ENCODE measurements around the gene GPR158.

Gene GPR158

GRCh38 chr10:25616903-25617592, 442.2 kb downstream of the GPR158 start:
- no peak for DNase-seq (ENCODE audit: low read depth, low spot score)
- no peak overlapping the region for H3K4me3 ChIP-seq (ENCODE audit: low read depth, low read length)
- TF ChIP-seq CTCF (IDR thresholded peaks at IDR 0.05; ENCODE audit: low read depth, low read length), result no peak
- in situ Hi-C loops (cut with HindIII; ENCODE audit: low sequenced_read_pairs), result no loop called here

- no peak for TF ChIP-seq CTCF (IDR thresholded peaks at IDR 0.05; ENCODE audit: low read depth, low read length)
- DNase-seq (ENCODE audit: low read depth, low spot score), result no peak
- in situ Hi-C loops (cut with HindIII; ENCODE audit: low sequenced_read_pairs), result no loop called here
- H3K4me3 ChIP-seq (ENCODE audit: low read depth, low read length), result no peak overlapping the region
These were observed 452.8 kb downstream of the GPR158 start for GRCh38 chr10:25627606-25628005.

DNA sequence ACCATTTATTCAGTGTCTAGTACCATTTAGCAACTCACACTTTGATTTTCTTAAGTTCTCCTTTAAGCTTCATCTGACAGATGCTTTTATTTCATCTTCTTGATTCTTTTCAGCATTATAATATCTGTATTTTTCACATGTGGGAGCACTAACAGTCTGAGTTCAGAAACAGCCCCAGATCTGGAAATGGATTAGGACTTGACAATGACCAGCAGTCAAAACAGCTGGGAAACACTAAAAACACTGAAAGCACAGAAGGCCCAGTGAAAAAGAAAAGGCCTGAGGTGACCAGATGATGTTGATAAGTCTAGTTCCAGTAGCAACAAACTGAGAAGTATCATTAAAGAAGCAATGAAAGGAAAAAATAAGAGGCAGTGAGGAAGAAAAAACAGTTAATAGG, 454.5 kb downstream of the GPR158 start:
- no peak for TF ChIP-seq CTCF (IDR thresholded peaks at IDR 0.05; ENCODE audit: low read depth, low read length)
- DNase-seq (ENCODE audit: low read depth, low spot score), result no peak
- in situ Hi-C loops (cut with HindIII; ENCODE audit: low sequenced_read_pairs), result no loop called here
- no peak overlapping the region for H3K4me3 ChIP-seq (ENCODE audit: low read depth, low read length)

DNA sequence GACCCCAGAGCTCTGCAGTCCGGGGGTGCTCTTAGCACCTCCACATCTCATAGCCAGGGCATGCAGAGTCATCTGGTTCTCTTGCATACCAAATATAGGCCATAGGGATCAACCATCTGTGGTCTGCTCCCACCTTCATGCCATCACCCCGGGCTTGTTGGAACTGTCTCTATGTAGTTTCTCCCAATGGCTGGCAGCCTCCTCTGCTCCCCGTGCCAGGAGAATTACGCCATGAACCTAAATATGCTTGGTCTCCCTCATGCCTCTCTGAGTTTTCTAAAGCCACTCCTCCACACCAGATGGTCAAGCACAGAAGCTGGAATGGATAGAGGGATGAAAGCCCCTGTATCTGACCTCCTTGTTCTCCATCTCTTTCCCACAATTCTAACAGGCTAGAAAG, 456.7 kb downstream of the GPR158 start:
- TF ChIP-seq CTCF (IDR thresholded peaks at IDR 0.05; ENCODE audit: low read depth, low read length), result no peak
- H3K4me3 ChIP-seq (ENCODE audit: low read depth, low read length), result no peak overlapping the region
- in situ Hi-C loops (cut with HindIII; ENCODE audit: low sequenced_read_pairs), result no loop called here
- DNase-seq (ENCODE audit: low read depth, low spot score), result no peak

- no peak for DNase-seq (ENCODE audit: low read depth, low spot score)
- TF ChIP-seq CTCF (IDR thresholded peaks at IDR 0.05; ENCODE audit: low read depth, low read length), result no peak
- in situ Hi-C loops (cut with HindIII; ENCODE audit: low sequenced_read_pairs), result no loop called here
- H3K4me3 ChIP-seq (ENCODE audit: low read depth, low read length), result no peak overlapping the region
These were observed 458.0 kb downstream of the GPR158 start for GRCh38 chr10:25632802-25633201.

DNA sequence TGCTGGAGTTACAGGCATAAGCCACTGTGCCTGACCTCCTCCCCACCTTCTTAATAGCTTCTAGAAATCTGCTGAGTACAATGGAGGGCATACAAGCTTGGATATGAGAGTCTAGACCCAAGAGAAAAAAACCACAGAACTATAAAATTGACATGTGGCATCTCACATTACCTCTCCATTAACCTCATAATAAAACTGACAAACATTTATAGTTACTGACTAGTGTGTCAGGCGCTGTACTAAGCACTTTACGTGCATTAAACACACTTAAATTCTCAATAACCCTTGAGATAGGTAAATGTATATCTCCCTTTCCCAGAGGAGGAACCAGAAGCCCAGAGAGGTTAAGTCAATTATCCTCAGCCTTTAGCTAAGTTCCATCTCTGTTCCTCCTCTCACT, 458.7 kb downstream of the GPR158 start:
- in situ Hi-C loops (cut with HindIII; ENCODE audit: low sequenced_read_pairs), result no loop called here
- DNase-seq (ENCODE audit: low read depth, low spot score), result no peak
- TF ChIP-seq CTCF (IDR thresholded peaks at IDR 0.05; ENCODE audit: low read depth, low read length), result no peak
- H3K4me3 ChIP-seq (ENCODE audit: low read depth, low read length), result no peak overlapping the region
